ENCODE results near the gene ZNF488. TPM values are rescaled to one million over a fixed set of nuclear protein-coding genes. Genes with fewer than 3 reads are reported as not detected.

The ZNF488 gene
- total RNA-seq, 1 donor from 2014 or later: not detected

DNA sequence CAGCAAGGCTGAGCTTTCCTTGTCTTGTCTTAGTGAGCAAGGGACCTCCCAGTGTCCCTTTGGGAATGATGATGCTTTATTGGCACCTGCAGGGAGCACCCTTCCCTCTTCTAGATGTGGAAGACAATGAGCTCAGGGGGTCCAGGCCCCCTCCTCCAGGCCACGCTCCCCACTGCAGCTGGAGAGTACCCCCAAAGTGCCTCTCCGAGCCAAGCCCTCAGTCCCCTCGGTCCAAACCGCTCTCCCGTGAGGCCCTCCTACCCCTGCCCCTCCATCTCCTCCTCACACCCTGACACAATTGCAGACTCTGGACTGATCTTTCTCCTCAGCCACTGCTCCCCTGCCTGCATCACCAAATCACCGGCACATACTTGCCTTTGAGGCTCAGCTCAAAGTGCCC, 19.2 kb downstream of the ZNF488 start:
- Mint-ChIP-seq H3K9me3 (no peaks in the 10 kb centered on the region), H3K27me3 (ENCODE audit: insufficient read depth) (no peaks in the 10 kb centered on the region)
- intact Hi-C loops (cut with micrococcal nuclease): no loop called here

DNA sequence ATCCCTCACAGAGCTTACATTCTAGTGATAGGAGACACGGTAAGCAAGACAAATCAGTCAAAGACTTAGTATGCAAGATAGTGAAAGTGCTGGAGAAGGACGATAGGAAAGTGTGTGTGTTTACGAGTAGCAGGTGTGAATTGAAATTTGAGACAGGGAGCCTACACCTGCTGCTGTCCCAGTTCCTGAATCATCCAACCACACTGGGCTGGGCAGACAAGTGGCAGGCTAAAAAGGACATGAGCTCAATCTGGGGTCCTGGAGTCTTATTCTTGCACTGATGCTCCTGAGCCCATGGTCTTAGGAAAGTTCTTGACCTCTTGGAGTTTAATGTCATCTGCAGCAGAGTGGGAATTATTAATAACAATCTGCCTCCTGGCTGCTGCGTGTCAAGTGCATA, 19.7 kb downstream of the ZNF488 start:
- H3K27me3 Mint-ChIP-seq (ENCODE audit: insufficient read depth): no peaks in the 10 kb centered on the region
- H3K4me3 Mint-ChIP-seq: no peak overlapping the region
- DNase-seq (ENCODE audit: low spot score): no peak
- no peaks in the 10 kb centered on the region for H3K4me1 Mint-ChIP-seq (ENCODE audit: low read depth)
- intact Hi-C loops (cut with micrococcal nuclease): no loop called here
- H3K36me3 Mint-ChIP-seq (ENCODE audit: low read depth): no peaks in the 10 kb centered on the region
- H3K27ac Mint-ChIP-seq: no peak overlapping the region
- H3K9me3 Mint-ChIP-seq: no peaks in the 10 kb centered on the region

More for the DNA sequence above, 19.2 kb downstream of the ZNF488 start:
- DNase-seq (ENCODE audit: low spot score): no peak
- no peak overlapping the region for H3K27ac Mint-ChIP-seq
- H3K4me1 Mint-ChIP-seq (ENCODE audit: low read depth): no peaks in the 10 kb centered on the region
- no peaks in the 10 kb centered on the region for H3K36me3 Mint-ChIP-seq (ENCODE audit: low read depth)
- no peak overlapping the region for H3K4me3 Mint-ChIP-seq

DNA sequence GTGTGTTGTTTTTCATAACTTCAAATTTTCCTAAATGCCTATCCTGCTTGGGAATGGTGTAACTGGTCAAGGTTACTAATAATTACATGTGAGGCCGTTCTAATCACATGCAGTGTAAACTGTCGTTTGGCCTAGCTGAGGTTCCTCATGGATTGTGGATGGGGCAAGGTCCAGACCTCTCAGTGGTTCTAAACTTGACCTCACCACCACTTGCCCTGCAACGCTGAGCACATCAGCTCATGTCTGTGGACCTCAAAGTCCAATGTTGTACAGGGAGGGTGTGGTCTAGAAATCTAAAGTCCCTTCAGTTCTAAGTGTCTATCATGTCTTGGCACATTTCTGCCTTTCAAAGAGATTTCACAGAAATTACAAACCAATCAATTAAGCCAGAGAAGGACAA, 20.3 kb downstream of the ZNF488 start:
- intact Hi-C loops (cut with micrococcal nuclease): no loop called here
- Mint-ChIP-seq H3K4me3 (no peak overlapping the region), H3K27ac (no peak overlapping the region), H3K9me3 (no peaks in the 10 kb centered on the region), H3K36me3 (ENCODE audit: low read depth) (no peaks in the 10 kb centered on the region), H3K27me3 (ENCODE audit: insufficient read depth) (no peaks in the 10 kb centered on the region), H3K4me1 (ENCODE audit: low read depth) (no peaks in the 10 kb centered on the region)
- no peak for DNase-seq (ENCODE audit: low spot score)

DNA sequence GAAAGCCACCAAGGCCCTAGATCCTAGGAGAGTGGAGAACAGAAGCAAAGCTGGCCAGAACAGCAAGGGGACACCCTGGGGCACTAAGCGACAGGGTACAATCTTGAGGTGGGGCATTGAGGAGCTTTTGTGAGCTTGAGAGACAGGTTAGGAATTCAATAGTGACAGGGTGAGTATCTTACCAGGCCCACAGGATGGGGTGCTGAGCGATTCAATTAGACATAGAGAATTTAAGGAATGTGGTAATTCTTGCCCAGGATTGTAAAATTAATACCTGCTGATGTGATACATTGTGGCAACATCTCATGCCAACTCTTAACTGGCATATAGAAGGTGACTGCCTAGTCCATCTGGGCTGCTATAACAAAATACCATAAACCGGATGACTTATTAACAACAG, 21.9 kb downstream of the ZNF488 start:
- intact Hi-C loops (cut with micrococcal nuclease): no loop called here
- Mint-ChIP-seq H3K27ac (no peak overlapping the region), H3K27me3 (ENCODE audit: insufficient read depth) (no peaks in the 10 kb centered on the region), H3K4me1 (ENCODE audit: low read depth) (no peaks in the 10 kb centered on the region), H3K4me3 (no peak overlapping the region), H3K9me3 (no peaks in the 10 kb centered on the region), H3K36me3 (ENCODE audit: low read depth) (no peaks in the 10 kb centered on the region)
- DNase-seq (ENCODE audit: low spot score): no peak

DNA sequence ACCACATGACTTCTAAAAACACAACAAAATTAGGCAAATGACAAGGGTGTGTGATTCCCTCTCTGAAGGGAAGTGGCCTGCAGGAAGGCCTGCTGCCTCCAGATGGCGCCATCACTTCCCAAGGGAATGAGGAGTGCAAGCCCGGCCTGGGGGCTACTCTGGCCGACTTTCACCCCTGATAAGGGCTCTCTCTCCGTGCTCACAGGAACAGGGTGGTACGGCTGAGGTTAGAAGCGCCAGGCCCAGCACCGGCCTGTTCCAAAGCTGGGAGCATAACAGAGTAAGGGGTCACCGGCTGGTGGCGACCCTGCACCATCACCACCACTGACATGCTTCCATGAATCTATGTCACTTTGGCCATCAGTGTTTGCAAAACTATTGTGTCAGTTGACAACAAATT, 22.8 kb downstream of the ZNF488 start:
- no peaks in the 10 kb centered on the region for H3K36me3 Mint-ChIP-seq (ENCODE audit: low read depth)
- no peak overlapping the region for H3K4me3 Mint-ChIP-seq
- DNase-seq (ENCODE audit: low spot score): no peak
- intact Hi-C loops (cut with micrococcal nuclease): no loop called here
- no peaks in the 10 kb centered on the region for H3K27me3 Mint-ChIP-seq (ENCODE audit: insufficient read depth)
- no peaks in the 10 kb centered on the region for H3K9me3 Mint-ChIP-seq
- no peaks in the 10 kb centered on the region for H3K4me1 Mint-ChIP-seq (ENCODE audit: low read depth)
- no peak overlapping the region for H3K27ac Mint-ChIP-seq

DNA sequence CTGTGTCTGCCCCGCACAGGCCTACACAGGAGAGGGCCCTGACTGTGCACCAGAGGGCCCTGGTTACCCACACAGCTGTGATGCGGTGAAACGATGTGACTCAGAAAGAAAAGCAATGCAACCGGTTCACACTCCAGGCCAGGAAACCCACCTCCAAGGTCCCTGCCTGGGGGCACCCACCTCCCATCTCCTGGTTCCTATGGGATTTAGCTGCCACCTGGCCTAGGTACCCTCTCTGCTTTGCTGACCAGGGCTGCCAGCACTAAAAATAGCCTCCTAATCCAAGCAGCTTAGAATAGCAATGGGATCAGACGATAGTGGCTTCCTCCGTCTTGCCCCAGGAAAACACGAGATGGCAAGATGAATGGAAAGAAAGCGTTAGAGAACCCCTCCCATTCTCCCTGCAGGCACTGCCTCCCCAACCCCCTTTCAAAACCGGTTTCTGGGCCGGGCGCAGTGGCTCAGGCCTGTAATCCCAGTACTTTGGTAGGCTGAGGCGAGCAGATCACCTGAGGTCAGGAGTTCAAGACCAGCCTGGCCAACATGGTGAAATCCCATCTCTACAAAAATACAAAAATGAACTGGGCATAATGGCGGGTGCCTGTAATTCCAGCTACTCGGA, 23.6 kb downstream of the ZNF488 start:
- H3K27me3 Mint-ChIP-seq (ENCODE audit: insufficient read depth): no peaks in the 10 kb centered on the region
- H3K36me3 Mint-ChIP-seq (ENCODE audit: low read depth): no peaks in the 10 kb centered on the region
- no peaks in the 10 kb centered on the region for H3K4me1 Mint-ChIP-seq (ENCODE audit: low read depth)
- no peak overlapping the region for H3K4me3 Mint-ChIP-seq
- H3K27ac Mint-ChIP-seq: no peak overlapping the region
- DNase-seq (ENCODE audit: low spot score): no peak
- intact Hi-C loops (cut with micrococcal nuclease): no loop called here
- no peaks in the 10 kb centered on the region for H3K9me3 Mint-ChIP-seq

DNA sequence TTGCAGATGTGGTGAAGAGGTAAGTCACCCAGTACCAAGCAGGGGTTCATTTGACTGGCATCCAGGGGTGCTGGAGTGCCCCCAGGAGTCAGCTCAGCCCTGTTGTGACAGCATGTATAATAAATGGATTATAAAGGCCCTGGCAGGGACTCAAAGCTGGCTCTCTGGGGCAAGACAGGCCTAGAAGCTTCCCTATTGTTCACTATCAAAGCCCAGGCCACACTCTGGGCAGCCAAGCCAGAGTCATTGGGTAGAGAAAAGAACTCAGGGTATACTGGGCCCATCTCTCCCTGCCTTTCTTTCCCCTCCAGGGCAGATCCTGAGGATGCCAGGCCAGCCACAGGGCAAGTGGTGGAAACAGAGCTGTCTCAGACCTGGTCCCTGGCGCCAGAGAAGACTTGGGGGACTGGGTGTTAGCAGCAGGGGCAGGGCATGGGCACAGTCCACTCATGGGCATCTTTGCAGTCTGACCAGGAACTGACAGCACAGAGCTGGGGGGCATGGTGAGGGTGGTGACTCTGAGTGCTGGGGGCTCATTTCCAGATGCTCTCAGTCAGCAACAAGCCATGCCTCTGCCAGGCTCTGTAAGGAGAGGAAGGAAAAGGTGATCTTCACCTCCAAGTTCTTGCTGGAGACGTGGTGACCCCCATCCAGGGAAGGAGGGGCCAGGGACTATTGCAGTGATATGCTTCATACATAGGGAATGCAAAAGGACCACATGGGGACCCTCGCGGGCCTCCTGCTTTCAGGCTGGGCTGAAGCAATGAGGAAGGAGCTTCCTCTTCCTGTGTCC, 24.3 kb downstream of the ZNF488 start:
- no peak for DNase-seq (ENCODE audit: low spot score)
- no peaks in the 10 kb centered on the region for H3K36me3 Mint-ChIP-seq (ENCODE audit: low read depth)
- H3K27me3 Mint-ChIP-seq (ENCODE audit: insufficient read depth): no peaks in the 10 kb centered on the region
- H3K4me1 Mint-ChIP-seq (ENCODE audit: low read depth): no peaks in the 10 kb centered on the region
- intact Hi-C loops (cut with micrococcal nuclease): no loop called here
- no peak overlapping the region for H3K4me3 Mint-ChIP-seq
- no peak overlapping the region for H3K27ac Mint-ChIP-seq
- no peaks in the 10 kb centered on the region for H3K9me3 Mint-ChIP-seq

DNA sequence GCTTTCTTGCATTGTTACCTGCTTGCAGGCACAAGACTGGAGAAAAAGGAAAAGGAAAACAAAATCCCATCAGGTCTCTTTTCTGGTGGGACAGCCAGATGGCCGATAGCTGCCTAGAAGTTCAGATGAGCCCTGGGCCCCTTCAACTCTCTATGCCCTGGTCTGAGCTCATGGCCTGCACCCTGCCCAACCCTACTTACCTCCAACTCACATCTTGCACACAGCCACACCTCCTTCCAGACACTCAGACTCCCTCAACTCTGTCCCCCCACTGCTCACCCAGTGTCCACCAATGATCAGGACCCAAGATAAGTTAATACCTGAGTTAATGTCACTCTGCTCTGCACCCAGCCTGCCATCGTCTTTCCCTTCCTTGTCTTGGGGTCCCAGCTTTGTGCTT, 25.0 kb downstream of the ZNF488 start:
- no peak for DNase-seq (ENCODE audit: low spot score)
- H3K4me1 Mint-ChIP-seq (ENCODE audit: low read depth): no peaks in the 10 kb centered on the region
- no peak overlapping the region for H3K4me3 Mint-ChIP-seq
- no peaks in the 10 kb centered on the region for H3K27me3 Mint-ChIP-seq (ENCODE audit: insufficient read depth)
- H3K27ac Mint-ChIP-seq: no peak overlapping the region
- no peaks in the 10 kb centered on the region for H3K9me3 Mint-ChIP-seq
- H3K36me3 Mint-ChIP-seq (ENCODE audit: low read depth): no peaks in the 10 kb centered on the region
- intact Hi-C loops (cut with micrococcal nuclease): no loop called here

DNA sequence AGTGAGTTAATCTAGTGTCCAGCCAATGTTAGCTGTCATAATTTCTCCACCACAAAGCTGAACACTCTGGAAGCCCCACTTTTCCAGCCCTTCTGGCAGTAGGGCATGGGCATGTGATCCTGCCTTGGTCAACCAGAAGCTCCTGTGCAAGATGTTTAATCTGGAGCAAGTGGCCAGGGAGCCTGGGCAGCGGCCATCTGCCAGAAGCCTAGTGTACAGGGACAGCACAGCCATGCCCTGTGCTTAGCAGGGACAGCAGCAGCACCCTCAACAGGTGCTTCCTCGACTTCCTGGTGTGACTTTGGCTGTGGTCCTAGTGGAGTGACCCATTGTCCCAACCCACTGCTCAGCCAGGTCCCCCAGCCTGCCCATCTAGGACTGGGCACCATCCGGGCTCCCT, 25.6 kb downstream of the ZNF488 start:
- DNase-seq (ENCODE audit: low spot score): no peak
- intact Hi-C loops (cut with micrococcal nuclease): no loop called here
- no peak overlapping the region for H3K4me3 Mint-ChIP-seq
- no peaks in the 10 kb centered on the region for H3K4me1 Mint-ChIP-seq (ENCODE audit: low read depth)
- no peak overlapping the region for H3K27ac Mint-ChIP-seq
- no peaks in the 10 kb centered on the region for H3K9me3 Mint-ChIP-seq
- H3K36me3 Mint-ChIP-seq (ENCODE audit: low read depth): no peaks in the 10 kb centered on the region
- no peaks in the 10 kb centered on the region for H3K27me3 Mint-ChIP-seq (ENCODE audit: insufficient read depth)

DNA sequence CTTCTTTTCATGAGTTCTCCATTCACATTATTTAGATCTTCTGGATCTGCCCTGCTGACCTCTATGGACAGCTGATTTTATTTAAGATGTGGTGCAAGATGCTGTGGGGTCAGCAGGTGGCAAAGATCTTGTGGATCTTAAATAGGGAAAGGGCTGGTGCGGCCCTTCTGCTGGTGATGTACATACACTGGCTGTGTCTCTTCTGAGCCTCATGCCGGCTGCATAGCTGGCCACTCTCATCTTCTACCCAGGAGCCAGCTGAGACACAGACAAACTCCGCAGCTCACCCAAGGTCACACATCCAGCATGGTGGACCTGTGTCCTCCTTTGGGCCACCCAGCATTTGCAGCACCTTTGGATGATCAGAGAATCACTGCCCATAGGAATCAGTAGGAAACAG, 26.2 kb downstream of the ZNF488 start:
- Mint-ChIP-seq H3K4me1 (ENCODE audit: low read depth) (no peaks in the 10 kb centered on the region), H3K4me3 (no peak overlapping the region), H3K36me3 (ENCODE audit: low read depth) (no peaks in the 10 kb centered on the region), H3K27me3 (ENCODE audit: insufficient read depth) (no peaks in the 10 kb centered on the region), H3K27ac (no peak overlapping the region), H3K9me3 (no peaks in the 10 kb centered on the region)
- intact Hi-C loops (cut with micrococcal nuclease): no loop called here
- DNase-seq (ENCODE audit: low spot score): no peak

DNA sequence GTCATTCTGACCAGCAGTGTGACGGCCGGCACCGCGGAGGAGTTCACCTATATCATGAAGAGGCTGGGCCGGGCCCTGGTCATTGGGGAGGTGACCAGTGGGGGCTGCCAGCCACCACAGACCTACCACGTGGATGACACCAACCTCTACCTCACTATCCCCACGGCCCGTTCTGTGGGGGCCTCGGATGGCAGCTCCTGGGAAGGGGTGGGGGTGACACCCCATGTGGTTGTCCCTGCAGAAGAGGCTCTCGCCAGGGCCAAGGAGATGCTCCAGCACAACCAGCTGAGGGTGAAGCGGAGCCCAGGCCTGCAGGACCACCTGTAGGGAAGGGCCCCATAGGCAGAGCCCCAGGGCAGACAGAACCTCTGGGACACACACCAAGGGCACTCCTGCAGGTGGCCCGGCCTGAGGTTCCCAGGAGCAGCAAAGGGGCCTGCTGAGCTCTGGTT, 26.9 kb downstream of the ZNF488 start:
- no peaks in the 10 kb centered on the region for H3K9me3 Mint-ChIP-seq
- intact Hi-C loops (cut with micrococcal nuclease): no loop called here
- H3K36me3 Mint-ChIP-seq (ENCODE audit: low read depth): no peaks in the 10 kb centered on the region
- no peak for DNase-seq (ENCODE audit: low spot score)
- no peak overlapping the region for H3K27ac Mint-ChIP-seq
- no peaks in the 10 kb centered on the region for H3K27me3 Mint-ChIP-seq (ENCODE audit: insufficient read depth)
- no peaks in the 10 kb centered on the region for H3K4me1 Mint-ChIP-seq (ENCODE audit: low read depth)
- H3K4me3 Mint-ChIP-seq: no peak overlapping the region

DNA sequence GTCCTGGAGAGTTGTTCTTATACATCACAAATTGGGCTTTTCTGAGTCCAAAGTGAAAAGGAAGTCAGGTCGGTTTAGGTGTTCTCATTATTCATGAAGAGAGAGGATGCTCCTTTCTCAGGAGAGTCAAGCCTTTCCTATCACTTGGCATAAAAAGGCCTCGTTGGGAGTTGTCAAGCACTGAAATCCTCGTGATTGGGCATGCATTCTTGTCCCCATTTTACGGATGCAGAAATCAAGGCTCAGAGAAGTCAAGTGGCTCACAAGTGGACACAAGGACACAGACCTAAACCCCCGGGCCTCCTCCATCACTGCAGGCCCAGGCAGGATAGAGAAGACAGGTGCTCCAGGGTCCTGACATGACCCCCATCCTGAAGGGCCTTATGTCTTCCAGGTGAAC, 27.4 kb downstream of the ZNF488 start:
- H3K9me3 Mint-ChIP-seq: no peaks in the 10 kb centered on the region
- H3K27ac Mint-ChIP-seq: no peak overlapping the region
- H3K27me3 Mint-ChIP-seq (ENCODE audit: insufficient read depth): no peaks in the 10 kb centered on the region
- no peak for DNase-seq (ENCODE audit: low spot score)
- no peaks in the 10 kb centered on the region for H3K36me3 Mint-ChIP-seq (ENCODE audit: low read depth)
- intact Hi-C loops (cut with micrococcal nuclease): no loop called here
- no peak overlapping the region for H3K4me3 Mint-ChIP-seq
- no peaks in the 10 kb centered on the region for H3K4me1 Mint-ChIP-seq (ENCODE audit: low read depth)

DNA sequence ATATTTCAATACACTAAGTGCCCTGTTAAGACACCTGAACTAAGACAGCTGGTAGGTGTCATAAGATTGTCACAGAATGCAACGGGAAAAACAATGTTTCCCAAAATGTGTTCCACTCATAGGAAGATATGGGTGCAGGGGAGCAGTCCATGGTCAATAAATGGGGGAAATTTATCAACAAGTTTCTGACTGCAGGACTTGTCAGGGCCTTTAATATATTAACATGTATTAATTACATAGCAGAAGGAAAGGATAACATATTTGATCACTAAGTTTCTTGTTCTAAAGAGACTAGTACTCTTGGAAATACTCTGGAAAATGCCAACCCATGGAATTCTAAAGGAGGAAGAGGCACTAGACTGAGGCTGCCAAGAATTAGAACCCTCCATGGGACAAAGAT, 29.2 kb downstream of the ZNF488 start:
- Mint-ChIP-seq H3K36me3 (ENCODE audit: low read depth) (no peaks in the 10 kb centered on the region), H3K9me3 (no peaks in the 10 kb centered on the region), H3K4me3 (no peak overlapping the region), H3K4me1 (ENCODE audit: low read depth) (no peaks in the 10 kb centered on the region), H3K27ac (no peak overlapping the region), H3K27me3 (ENCODE audit: insufficient read depth) (no peaks in the 10 kb centered on the region)
- DNase-seq (ENCODE audit: low spot score): no peak
- intact Hi-C loops (cut with micrococcal nuclease): no loop called here

All from activated T-helper 1 cell treated with anti-CD3 and anti-CD28 coated beads, Interleukin-12 subunit alpha, Interleukin-12 subunit beta, Interleukin-2, Interleukin-4 antibody, amounts not matched to agents 30 ng/mL and 10 ng/mL and 1 ng/mL, durations not matched to agents 14 hours and 24 hours and 36 hours (primary cell).